Thyroid gland (tissue), 4 donors: Measurements from ENCODE around the gene MAML1.

Experiments used
- CTCF ChIP-seq, 6 experiments: fragments of 200-600 bp in 3 of 6; fragments of 450-650 bp in 3 of 6; sonication (generic) in 3 of 6; IDR thresholded peaks; one replicate each; pipeline ENCODE4 v1.5.1; 2016 to 2019; ENCODE audit warnings: antibody characterized with exemption in 6 of 6, mild to moderate bottlenecking in 2 of 6, inconsistent platforms in 1 of 6, moderate library complexity in 1 of 6
- POLR2A ChIP-seq, 2 donors: fragments of 450-650 bp; IDR thresholded peaks; one replicate each; pipeline ENCODE4 v1.6.1; 2017; ENCODE audit warnings: antibody characterized with exemption in 2 of 2, mild to moderate bottlenecking in 2 of 2, moderate library complexity in 1 of 2

GRCh38 chr5:179732918-179733771 lies 523 bp downstream of the MAML1 start:
- TF ChIP-seq CTCF (IDR thresholded peaks at IDR 0.05) (no peak), POLR2A (IDR thresholded peaks at IDR 0.05) (no peak)
